ENCODE measurements around the gene PCDH17. TPM values are rescaled to one million over a fixed set of nuclear protein-coding genes. Genes with fewer than 3 reads are reported as not detected.

Gene PCDH17
- total and polyA plus RNA-seq, 2 of the 8 experiments (the other 6 are each of a cell fraction or from before 2014, with no cell fraction given), result 0.20 to 0.60 TPM

DNA sequence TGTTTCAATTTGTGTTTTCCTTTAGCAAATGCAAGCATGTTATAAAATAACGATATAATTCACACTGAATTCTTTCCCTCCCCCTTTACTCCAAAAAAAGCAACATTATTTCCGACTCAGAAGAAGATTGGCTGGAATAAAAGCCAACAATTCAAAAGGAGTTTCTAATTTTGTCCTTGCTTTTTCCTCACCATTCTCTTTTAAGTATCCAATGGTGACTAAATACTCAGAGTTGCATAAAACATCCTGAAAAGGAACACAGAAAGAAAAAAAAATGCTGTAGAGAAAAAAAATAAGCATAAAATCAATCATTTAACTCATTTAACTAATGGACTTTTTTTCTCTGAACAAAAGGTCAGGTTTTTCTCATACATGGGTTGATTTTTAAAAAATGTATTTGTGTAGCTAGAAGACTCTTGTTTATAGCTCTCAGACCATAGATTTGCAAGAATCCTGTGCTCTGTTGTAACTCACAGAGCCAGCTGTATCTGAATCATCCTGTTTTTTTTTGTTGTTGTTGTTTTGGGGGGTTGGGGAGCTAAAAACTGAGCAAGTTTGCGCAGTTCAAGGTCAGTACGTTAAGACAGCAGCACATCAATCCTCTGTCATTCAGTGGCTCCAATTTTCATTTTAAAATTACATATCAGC is 108.1 kb downstream of the PCDH17 start:
- H2BK5ac ChIP-seq (ENCODE audit: low read depth, low read length), result no peak overlapping the region
- no peak overlapping the region for H3K18ac ChIP-seq (ENCODE audit: extremely low read depth, low read length)
- H3K14ac ChIP-seq (ENCODE audit: insufficient read length), result no peak overlapping the region
- H3K79me2 ChIP-seq (ENCODE audit: control insufficient read depth in 1 of 2, insufficient read depth in 2 of 2, low read length in 2 of 2), result no peaks in the 10 kb centered on the region
- no peaks in the 10 kb centered on the region for H3K9me3 ChIP-seq (ENCODE audit: insufficient read depth in 2 of 2, low read depth in 1 of 2, low read length in 1 of 2)
- no peak overlapping the region for H3K4me2 ChIP-seq (ENCODE audit: insufficient read depth in 1 of 2, low read depth in 2 of 2, low read length in 2 of 2)
- H3K79me1 ChIP-seq (ENCODE audit: low read depth, low read length), result no peaks in the 10 kb centered on the region
- H2BK120ac ChIP-seq (replicated peaks; ENCODE audit: low read depth, low read length), result no peak overlapping the region
- no peak overlapping the region for H2BK15ac ChIP-seq (ENCODE audit: low read length)
- no peaks in the 10 kb centered on the region for H3K23me2 ChIP-seq (ENCODE audit: low read depth, low read length)
- no peak overlapping the region for H3K27ac ChIP-seq (ENCODE audit: low read depth, low read length)
- no peak overlapping the region for H3K4ac ChIP-seq (replicated peaks; ENCODE audit: insufficient read length, low read depth, low read length)
- no peak overlapping the region for H3K4me3 ChIP-seq (ENCODE audit: extremely low read depth in 1 of 4, insufficient read depth in 2 of 4, low read depth in 3 of 4, low read length in 4 of 4)
- no peak overlapping the region for H3K9ac ChIP-seq (replicated peaks in 1 of 4; ENCODE audit: extremely low read depth in 1 of 4, low read depth in 3 of 4, low read length in 3 of 4)
- H4K5ac ChIP-seq (ENCODE audit: insufficient read length, low read depth, low read length), result no peak overlapping the region
- WGBS, 2 experiments (ENCODE audit: extremely low coverage in 1 of 2, insufficient coverage in 1 of 2, insufficient read length in 1 of 2, insufficient replicate concordance in 2 of 2, low coverage in 1 of 2, low lambda C conversion rate in 2 of 2, missing lambda C conversion rate in 1 of 2), result 75% methylated on average over 4 of the region's 4 CpGs; no CpG with 5 or more reads in 1 of the 2 experiments
- H2AFZ ChIP-seq (ENCODE audit: low read length), result no peak overlapping the region
- no peaks in the 10 kb centered on the region for H3K36me3 ChIP-seq (ENCODE audit: control insufficient read depth in 2 of 4, insufficient read depth in 4 of 4, low read length in 3 of 4)
- ChIA-PET CTCF (ENCODE audit: partially characterized antibody) (no interaction called here), POLR2A (ENCODE audit: partially characterized antibody) (no interaction called here)
- H4K91ac ChIP-seq (replicated peaks; ENCODE audit: insufficient read length, low read length), result no peak overlapping the region
- H3K56ac ChIP-seq (replicated peaks; ENCODE audit: insufficient read length, low read depth, low read length), result no peak overlapping the region
- H2BK20ac ChIP-seq (ENCODE audit: low read length), result no peak overlapping the region
- FAIRE-seq (no peak), DNase-seq (ENCODE audit: low read depth in 1 of 2, low spot score in 2 of 2) (no peak)
- H4K8ac ChIP-seq (ENCODE audit: extremely low read depth, insufficient read depth, low read length), result no peak overlapping the region
- H4K20me1 ChIP-seq (replicated peaks in 1 of 2; ENCODE audit: control insufficient read depth in 1 of 2, insufficient read depth in 2 of 2, low read length in 2 of 2), result no peaks in the 10 kb centered on the region
- no peaks in the 10 kb centered on the region for H3K27me3 ChIP-seq (replicated peaks in 1 of 4; ENCODE audit: control insufficient read depth in 3 of 4, extremely low read depth in 1 of 4, insufficient read depth in 3 of 4, low read length in 3 of 4)
- no peak overlapping the region for H2AK5ac ChIP-seq (ENCODE audit: low read depth, low read length)
- no peak overlapping the region for H2BK12ac ChIP-seq (ENCODE audit: low read depth, low read length)
- peaks cover 0 to 12% (median 4%) of the 10 kb centered on the region in 4 experiments; a peak in 3 of 7 replicates for H3K4me1 ChIP-seq (replicated peaks in 1 of 4; ENCODE audit: control insufficient read depth in 3 of 4, insufficient read depth in 4 of 4, low read length in 3 of 4)
- H3K23ac ChIP-seq (ENCODE audit: insufficient read length), result no peak overlapping the region
- TF ChIP-seq SIRT6 (IDR thresholded peaks at IDR 0.05; ENCODE audit: low read length) (no peak), EZH2 (IDR thresholded peaks at IDR 0.05; ENCODE audit: low read depth, low read length, severe bottlenecking) (no peak), BACH1 (IDR thresholded peaks at IDR 0.05; ENCODE audit: low read length) (no peak), SRF (IDR thresholded peaks at IDR 0.05; ENCODE audit: low read depth, low read length) (no peak), CREB1 (IDR thresholded peaks at IDR 0.05) (no peak)

Measured in H1 (cell line).